Kasumi-1 (cell line): ENCODE results near the gene TBC1D16.
"Not testable (repeated sequence)": the region's sequence is repeated elsewhere in the genome, so short reads cannot be mapped to it uniquely, and the experiment has no call there.

Source experiments
- DNase-seq, 2 experiments: peaks; one replicate each; lab custom pipeline; 2025; lab: John Stamatoyannopoulos, UW

TBC1D16 gene

DNA sequence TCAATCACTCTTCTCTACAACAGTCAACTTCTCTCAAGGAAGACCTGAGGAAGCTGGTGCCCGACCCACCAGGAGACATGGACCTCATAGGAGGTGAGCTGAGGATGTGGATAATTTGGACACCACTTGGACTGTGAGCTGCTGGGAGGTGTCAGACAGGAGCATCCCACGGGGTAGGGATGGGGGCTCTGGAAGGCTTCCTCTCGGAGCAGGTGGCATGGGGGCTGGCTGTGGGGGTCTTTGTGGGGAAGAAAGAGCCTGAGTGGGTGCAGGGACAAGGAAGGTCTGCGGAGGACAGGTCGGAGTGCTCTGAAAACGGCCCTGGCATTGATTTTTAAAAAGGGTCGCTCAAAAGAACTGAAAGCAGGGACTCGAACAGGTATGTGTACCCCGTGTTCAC, 64.0 kb downstream of the TBC1D16 start:
- DNase-seq = no peak

DNA sequence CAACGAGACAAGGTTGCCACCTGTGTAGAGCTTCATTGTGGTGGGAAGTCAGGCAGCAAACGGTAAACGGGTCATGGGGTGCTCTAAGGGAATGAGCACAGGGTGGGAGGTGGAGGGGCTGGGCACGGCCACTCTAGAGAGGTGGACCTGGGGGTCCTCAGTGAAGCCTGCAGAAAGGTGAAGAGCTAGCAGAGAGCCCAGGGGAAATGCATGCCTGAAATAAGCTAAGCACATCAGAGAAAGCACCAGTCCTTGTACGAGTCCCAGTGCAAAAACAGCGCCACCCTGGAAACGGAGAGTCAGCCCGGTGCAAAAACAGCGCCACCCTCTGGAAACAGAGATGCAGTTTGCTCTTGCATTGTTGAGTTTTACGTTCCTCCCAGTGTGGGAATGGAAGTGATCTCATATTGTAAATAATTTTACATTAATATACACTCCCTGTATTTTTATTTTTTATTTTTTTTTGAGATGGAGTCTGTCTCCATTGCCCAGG, 65.0 kb downstream of the TBC1D16 start:
- DNase-seq = peak; percentile 80 to 88

- DNase-seq = no peak
Observed at GRCh38 chr17:79969906-79970305, 65.8 kb downstream of the TBC1D16 start.

GRCh38 chr17:79968116-79968515, 67.6 kb downstream of the TBC1D16 start:
- no peak for DNase-seq

DNA sequence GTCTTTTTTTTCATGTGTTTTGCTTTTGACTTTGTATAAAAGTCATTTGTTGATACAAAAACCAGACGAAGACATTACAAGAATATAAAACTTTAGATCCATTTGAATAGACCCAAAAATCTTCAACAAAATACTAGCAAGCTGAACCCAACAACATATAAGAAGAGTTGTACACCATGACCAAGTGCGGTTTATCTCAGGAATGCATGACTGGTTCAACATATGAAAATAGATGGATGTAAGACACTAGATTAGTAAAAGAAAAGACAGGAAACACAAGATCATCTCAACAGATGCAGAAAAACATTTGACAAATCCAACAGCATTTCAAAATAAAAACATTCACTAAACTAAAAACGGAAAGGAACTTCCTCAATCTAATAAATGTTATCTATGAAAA, 69.0 kb downstream of the TBC1D16 start:
- no peak for DNase-seq

DNA sequence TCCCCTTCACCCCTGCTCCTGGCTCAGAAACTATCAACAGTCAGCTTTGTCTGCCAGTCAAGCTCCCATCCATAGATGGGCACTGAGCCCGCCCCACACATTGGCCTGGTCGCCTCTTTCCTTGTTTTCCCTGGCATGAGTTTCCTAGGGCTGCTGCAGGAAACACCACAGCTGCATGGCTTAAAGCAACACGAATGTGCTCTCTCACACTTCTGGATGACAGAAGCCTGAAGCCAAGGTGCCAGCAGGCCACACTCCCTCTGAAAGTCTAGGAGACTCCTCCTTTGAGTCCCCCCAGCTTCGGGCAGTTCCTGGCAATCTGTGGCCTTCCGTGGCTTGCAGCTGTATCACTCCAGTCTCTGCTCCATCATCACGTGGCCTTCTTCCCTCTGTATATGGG, 69.9 kb downstream of the TBC1D16 start:
- DNase-seq = no peak

GRCh38 chr17:79962467-79962866, 73.2 kb downstream of the TBC1D16 start:
- not testable (repeated sequence) for DNase-seq

- not testable (repeated sequence) for DNase-seq
Observed at GRCh38 chr17:79961567-79961966, 74.1 kb downstream of the TBC1D16 start.

- DNase-seq = no peak
Observed at GRCh38 chr17:79960788-79961522, 74.7 kb downstream of the TBC1D16 start.

DNA sequence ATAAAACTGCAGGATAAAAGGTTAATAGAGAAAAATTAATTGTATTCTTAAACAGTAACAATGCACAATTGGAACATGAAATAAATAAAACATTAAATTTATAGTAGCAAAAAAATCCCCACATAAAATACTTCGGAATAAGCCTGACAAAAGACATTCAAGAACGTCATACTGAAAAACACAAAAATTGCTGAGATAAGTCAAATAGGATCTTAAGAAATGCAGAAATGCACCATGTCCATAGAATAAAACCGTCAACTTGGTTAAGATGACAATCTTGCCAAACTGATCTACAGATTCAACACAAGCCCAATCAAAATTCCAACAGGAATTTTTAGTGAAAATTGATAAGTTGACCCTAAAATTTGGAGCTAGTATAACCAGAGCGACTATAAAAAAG, 76.6 kb downstream of the TBC1D16 start:
- DNase-seq = no peak

GRCh38 chr17:79956853-79957252, 78.8 kb downstream of the TBC1D16 start:
- DNase-seq = no peak

DNA sequence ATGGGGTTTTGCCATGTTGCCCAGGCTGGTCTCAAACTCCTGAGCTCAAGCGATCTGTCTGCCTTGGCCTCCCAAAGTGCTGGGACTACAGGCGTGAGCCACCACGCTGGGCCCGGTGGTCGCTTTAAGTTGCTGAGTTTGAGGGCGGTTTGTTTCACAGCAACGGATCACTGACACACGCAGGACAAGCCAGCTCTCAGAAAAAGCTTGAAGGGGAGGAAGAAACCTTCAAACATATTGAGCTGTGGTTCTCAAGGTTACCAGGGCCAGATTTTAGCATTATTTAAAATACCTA, 79.3 kb downstream of the TBC1D16 start:
- DNase-seq = not testable (repeated sequence)

GRCh38 chr17:79955691-79956440, 79.8 kb downstream of the TBC1D16 start:
- DNase-seq = no peak

- DNase-seq = no peak
Observed at GRCh38 chr17:79955167-79955549, 80.5 kb downstream of the TBC1D16 start.

GRCh38 chr17:79954281-79955166, 81.1 kb downstream of the TBC1D16 start:
- DNase-seq = no peak

DNA sequence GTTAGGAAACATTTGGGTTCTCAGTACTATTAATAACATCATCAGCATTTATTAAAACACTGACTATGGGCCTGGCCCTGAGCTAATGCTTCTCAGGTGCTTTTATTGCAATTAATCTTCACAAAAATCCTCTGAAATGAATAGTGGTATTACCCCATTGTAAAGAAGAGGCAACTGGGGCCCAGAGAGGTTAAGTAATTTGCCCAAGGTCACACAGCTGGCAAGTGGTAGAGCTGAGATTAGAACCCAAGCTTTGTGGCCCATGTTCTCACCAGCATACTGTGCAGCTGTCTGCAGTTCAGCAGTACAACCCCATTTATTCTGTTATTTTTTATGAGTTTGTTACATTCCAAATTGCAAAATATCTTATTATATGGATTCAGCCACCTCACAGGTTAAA, 82.3 kb downstream of the TBC1D16 start:
- DNase-seq = no peak

DNA sequence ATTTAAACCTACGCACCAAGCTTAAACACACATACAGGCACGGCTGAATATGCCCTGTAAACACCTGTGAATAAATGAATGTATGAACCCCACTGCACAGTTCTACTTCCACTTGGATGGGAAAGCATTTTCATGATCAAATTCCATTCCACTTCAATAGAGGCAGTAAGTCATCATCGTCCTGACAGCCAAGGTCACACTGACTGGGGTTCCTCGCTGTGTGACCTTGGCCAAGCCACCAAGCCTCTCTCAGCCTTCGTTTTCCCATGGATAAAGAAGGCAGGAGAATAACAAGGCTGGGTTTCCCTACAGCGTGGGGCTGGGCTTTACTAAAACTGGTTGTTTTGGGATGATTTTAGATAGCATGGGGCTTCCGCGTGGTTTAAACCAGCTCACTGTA, 82.8 kb downstream of the TBC1D16 start:
- no peak for DNase-seq

DNA sequence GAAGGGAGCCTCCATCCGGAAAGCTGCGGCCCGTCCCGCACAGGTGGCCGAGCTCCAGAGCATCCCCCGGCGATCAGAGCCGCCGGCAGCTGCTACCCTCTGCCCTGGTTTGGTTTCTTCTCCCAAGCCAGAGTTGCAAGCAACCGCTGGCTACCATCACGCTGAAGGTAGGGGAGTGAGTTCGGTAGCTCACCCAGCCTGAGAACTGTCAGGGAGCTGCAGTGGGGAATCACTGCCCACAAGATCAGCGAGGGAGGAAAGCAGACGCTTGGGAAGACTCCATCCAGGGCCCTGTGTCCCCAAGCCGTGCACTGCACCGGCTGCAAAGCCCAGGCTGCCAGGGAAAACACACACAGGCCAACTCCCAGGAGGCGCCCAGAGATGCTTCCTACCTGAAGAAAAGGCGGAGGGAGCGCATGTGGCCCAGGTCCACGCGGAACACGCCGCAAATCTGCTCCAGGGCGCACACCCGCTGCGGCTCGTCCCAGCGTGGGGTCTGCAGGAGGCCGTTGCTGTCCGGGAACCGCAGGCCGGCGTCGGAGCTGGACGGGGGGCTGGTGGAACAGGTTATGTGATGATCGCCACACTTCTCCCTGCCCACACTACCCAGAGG, 83.3 kb downstream of the TBC1D16 start:
- DNase-seq = no peak

GRCh38 chr17:79951361-79952264, 84.1 kb downstream of the TBC1D16 start:
- DNase-seq = no peak

DNA sequence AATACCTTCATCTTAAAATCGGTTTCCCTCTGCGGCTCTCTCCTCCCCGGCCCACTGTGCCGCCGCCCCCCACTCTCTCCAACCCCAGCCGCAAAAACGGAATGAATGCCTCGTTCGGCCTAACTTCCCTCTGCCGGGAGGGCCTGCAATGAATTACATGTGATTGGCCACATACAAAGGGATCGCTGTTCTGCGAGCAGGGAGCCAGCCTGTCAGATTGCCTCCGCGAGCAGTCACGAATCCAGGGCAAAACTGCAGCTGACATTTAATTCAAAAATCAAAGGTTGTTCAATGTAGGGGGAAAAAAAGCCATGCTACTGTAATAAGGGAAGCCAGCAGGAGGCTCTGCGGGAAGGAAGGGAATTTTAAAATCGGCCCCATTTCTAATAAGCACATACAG, 84.9 kb downstream of the TBC1D16 start:
- DNase-seq = no peak

DNA sequence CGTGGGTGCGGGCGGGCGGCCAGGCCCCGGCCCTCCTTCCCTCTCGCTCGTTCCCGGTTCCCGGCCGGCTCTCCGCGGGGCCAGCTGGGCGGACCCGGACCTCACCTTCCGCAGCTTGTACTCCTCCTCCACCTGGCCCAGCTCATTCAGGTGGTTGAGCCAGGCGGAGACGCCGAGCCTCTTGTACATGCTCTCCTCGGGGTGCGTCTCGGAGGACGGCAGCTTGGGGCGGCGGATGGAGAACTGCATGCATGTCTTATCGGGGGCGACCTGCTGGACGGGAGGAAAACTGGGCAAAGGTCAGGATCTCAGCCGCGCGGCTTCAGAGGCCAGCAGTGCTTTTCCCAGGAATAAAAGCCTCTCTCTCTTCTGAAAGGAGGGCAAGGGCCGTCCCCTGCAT, 85.4 kb downstream of the TBC1D16 start:
- DNase-seq = no peak
